HG03439 (cell line): ENCODE data around the gene ZNF521.

Source experiments
- ATAC-seq: cut with Tn5 transposase; IDR thresholded peaks from one replicate; pipeline ENCODE4 v1.9.1; 2021; ENCODE audit warnings: mild to moderate bottlenecking, moderate library complexity; ENCODE audit not compliant: unreplicated experiment

The ZNF521 gene

DNA sequence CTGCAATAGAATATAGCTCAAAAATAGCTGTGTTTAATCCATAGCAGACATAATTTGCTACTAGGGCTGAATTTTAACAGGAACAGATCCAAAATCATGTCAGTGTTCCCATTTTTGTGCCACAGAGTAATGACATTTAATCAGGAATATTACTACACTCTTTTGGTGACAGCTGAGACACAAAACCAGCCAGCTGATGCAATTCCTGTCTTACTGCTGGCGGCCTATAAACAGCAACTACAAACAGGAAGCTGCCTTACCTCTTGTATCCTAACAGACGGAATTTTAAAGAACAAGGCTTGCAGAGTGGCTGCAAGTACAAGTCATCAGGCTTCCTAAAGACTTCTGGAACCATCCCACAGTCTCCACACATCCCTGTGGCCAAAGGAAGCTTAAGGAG lies 218.1 kb downstream of the ZNF521 start:
- ATAC-seq: no peak

DNA sequence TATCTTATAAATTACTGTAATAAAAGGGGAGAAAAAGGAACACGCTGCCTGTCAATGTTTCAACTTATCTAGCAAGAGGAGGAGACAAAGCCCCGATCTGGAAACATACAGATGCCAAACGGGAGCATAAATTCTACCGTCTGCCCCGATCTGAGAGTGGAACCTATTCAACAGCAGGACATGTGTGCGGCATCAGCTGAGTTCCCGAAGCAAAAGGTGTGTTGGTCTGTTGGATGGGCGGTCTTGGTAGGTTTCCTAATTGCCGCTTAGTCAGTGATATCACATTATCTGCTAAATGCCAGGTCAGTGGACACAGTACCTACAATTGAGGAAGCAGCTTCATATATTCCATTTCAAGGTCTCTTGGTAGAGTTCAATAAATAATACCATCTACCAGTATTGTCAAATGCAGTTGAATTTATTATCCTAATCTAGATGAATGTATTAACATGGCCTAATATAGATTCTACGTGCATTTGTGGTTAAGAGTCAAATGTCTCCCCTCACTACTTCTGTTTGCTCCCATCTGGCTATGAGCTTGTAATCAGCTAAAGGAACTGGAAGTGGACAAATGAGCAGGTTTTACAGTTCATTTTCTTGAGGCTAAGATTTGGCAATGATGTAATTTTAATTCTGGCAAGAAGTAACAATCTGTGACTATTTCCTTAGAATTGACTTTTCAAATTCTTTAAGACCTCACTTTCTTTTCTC lies 219.0 kb downstream of the ZNF521 start:
- no peak for ATAC-seq

DNA sequence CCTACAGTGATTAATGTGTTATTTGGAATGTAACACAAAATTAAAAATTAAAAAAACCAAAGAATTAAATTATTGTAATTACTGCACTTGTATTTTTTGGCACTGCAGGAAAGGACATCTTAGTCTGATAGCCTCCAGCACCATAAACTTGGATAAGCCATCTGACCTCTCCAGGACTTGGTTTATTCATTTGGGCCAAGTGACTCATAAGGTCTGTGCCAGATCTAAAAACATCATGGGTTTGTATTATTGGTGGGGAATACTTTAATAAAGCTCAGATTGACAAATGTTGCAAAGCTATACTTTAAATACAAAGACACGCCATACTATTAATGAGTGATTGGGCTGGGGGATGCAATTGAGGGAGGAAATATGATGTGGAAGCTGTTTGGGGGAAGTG lies 225.2 kb downstream of the ZNF521 start:
- no peak for ATAC-seq

DNA sequence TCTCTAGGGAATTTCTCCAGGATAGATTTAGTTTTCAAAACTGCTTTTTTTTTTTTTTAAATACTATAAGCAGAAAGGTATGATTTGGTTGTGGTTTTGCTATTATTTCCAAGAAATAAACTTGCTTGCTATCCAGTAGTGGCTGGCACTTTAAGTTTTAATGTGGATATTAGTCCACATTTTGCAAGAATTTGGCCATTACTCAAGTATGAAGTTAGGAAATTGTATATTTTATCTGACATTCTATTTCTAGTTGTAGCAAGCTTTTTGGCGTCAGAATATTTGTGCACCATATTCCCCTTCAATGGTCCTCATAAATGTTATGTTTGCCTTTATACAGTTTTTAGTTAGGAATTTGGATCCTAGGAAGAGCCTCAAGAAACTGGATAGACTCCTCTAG lies 226.3 kb downstream of the ZNF521 start:
- ATAC-seq: no peak

DNA sequence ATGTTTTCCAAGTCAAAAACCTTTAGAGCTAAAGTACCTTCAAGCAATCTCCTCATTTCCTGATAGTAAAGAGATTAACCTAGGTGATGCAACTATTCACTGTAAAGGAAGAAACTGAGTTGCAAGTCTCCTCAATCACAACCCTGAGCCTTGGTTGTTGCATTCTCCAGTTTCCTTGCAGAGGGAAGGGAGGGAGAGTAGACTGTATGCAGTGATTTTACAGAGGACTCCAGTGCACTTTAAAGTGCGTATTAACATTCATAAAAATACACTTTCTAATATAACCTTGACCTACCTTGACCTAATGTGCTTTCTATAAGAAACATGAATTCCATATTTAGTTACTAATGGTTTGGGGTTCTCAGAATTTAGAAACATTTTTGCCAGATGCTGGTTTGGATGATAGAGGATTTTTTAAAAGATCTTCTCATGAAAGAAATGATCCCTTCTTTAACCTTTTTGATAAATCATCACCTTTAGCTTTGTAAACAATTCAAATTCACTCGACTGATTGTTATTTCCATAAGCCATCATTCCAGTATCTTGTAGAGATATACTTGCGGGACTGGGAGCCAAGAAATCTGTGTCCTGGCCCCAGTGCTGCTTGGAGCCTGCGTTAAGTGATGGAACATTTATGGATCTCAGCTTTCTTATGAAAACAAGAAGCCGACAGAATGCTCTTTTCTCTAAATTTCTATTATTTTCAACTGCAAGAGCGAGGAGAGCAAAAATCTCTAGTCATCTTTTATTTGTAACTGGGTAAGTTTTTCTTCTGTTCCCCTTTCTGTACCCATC lies 228.3 kb downstream of the ZNF521 start:
- ATAC-seq: no peak

DNA sequence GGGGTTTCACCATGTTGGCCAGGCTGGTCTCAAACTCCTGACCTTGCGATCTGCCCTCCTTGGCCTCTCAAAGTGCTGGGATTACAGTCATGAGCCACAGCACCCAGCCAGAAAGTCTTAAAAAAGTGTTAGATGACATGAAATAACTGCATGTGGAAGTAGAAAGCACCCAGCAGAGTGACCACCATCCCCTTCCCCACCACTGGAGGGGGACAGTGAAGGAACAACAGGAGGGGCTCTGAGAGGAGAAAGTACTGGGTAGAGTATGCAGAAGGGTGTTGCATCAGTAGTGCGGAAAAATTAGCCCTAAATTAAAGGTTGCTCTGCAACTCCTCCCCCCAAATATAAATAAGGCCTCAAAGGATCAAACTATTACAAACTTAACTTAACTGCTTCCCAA lies 230.5 kb downstream of the ZNF521 start:
- ATAC-seq: no peak

DNA sequence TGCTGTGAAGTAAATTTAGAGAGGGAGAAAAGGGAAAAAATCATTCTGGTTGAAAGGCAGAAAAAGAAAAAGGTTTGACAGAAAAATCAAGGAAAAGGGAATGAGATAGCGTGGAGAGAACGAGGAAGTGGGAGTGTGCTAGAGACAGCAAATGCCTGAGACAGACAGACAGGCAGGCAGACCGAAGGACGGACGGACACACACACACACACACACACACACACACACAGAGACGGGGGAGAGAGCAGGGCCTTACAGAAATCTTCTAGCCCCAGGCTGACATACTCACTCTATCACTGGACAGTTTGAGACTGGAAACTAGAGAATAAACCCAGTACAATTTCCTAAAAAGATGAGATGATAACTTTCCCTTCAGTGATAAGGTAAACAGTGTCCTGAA lies 238.4 kb downstream of the ZNF521 start:
- no peak for ATAC-seq

DNA sequence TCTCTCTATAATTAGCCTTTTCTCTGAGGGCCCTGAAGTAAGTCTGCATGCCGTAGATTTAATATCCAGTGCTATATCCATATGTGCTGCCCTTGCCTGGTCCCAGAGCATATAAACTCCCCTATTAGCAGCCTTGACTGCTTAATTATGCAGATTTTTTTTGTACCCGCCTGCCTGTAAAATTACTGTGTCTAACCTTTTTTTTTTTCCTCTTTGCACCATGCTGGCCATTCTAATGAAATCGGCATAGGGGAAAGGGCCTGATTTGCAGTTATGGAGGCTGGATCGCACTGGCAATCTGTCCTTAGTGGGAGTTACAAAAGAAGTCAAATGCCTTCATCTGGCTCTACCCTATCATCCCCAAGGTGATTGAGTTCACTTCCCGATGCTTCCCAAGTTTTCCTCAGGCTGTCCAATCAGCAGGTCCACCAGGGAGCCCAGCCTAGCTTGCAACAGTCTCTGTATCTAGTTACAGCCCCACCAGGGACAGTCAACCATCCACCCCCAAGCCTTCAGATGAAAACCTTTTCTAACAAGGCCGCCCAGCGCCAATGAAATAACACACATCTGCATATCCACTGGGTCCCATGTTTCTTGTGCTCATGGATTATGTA lies 239.0 kb downstream of the ZNF521 start:
- ATAC-seq: no peak

DNA sequence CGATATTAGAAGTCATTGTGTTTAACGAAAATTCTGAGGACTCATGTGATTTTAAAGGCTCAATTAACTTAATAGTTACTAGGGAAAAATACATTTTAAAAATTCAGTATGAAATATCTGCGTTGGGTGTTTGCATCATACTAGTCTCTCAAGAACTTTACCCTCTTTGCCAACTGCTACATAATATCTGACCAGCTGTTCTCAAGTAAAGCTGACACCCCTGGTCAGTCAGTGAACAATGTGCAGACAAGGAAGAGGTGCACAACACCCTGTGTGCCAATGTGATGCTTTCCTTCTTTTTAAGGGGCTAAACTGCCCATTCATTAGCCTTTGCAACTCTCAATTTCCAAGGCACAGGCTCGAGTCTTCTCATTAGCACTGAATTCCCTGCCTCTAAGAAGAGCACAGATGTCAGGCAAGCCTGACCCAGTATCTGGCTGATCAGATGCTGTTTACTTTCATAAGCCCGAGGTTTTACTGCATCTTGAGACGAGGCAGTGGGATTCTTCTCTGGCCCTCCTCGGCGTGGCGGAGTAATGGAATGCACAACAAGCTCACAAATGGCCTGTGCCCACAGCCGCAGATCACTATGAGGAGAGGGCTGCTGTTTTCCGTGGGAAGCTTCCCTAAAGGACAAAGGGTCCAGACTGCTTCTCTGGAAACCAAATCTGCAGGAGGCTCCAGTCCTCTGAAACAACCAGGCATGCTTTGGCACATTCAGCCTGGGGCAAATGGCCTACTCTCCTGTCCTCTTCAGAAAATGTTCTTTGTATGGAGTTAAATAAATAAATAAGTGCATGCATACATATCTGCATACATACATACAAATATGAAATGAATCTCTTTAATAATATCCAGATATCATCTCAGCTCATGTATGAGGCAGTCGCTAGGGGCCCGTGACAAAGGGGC lies 240.3 kb downstream of the ZNF521 start:
- ATAC-seq: no peak

DNA sequence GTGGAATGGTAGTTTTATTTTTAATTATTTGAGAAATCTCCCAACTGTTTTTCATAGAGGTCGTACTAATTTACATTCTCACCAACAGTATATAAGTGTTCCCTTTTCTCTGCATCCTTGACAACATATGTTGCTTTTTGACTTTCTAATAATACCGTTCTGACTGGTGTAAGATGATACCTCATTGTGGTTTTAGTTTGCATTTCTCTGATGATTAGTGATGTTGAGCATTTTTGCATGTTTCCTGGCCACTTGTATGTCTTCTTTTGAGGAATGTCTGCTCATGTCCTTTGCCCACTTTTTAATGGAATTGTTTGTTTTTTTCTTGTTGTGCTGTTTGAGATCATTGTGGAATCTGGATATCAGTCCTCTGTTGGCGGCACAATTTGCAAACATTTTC lies 242.5 kb downstream of the ZNF521 start:
- no peak for ATAC-seq

DNA sequence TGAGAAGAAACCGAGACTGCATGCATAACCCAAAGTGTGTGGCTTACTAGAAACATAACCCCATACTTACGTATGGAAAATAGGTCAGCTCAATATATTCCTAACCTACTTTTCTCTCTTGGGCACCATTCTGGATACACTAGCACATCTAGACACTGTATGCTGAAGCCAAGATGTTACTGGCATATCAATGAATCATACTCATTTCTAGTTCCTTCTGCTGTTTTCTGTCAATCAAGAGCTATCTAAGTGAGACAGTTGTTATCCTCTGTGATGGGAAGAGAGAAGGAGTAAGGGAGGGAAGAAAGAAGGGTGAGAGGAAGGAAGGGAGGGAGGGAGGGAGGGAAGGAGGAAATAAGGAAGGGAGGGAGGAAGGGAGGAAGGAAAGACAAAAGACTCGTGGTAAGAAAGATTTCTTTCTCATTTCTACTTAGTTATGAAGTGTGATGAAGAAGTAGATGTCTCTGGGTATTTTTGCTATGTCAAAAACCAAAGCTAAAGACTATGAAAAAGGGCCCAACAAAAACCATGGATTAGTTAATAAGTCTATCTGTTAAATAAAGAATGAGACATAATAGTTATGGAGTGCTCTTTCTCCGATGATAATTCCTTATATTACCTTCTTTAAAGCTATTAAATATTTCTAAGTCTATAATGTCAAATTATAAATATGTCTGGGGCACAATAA lies 248.4 kb downstream of the ZNF521 start:
- ATAC-seq: no peak

DNA sequence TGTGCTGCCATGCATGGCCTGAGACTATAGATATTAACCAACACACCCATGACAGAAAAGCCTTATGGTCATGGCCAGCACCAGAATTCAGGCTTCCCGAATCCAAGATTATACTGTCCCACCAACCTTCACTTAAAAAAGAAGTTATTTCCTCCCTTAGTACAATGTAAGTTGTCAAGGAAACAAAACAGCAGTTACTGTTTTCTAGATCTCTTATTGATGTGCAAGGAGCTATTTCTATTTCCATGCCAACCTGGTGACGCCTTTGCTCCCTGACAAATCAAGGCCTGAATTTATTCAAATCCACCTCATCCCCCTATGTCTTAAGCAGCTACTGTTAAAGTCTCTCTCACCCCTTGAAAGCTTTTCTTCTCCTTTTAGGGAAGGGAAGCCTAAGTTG lies 249.3 kb downstream of the ZNF521 start:
- no peak for ATAC-seq

DNA sequence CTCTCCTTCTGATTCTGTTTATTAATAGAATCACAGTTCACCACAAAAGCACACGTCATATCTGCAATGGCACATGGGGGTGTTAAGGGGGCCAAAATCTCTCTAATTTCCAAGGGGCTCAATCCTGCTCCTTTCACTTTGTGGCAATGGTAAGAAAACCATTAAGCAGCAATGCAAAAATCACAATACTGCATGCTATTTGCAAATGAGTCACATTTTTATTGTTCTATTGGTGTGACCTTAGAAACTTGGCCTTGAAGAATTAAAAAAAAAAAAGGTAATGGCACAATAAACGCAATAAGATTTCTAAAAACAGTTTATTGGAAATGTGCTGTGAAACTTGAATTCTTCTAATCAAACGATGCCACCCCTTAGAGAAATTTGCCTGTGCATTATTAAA lies 251.5 kb downstream of the ZNF521 start:
- no peak for ATAC-seq

DNA sequence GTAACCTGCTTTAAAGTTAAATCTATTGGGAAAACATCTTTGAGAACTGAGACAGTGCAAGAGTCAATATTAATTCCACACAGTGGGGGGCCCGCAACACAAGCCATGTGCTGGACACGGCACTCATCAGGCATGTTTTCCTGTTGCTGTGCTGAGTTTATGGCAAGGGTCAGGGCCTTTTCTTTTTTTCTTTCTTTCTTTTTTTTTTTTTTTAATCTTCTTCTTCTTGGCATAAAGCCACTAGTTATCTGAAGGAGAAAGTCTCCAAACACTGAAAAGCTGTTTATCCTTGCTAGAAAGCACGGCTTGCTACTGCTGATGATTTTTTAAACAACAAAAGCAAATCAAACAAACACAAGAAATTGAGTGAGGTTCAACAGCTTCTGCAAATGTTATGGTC lies 252.1 kb downstream of the ZNF521 start:
- ATAC-seq: no peak

DNA sequence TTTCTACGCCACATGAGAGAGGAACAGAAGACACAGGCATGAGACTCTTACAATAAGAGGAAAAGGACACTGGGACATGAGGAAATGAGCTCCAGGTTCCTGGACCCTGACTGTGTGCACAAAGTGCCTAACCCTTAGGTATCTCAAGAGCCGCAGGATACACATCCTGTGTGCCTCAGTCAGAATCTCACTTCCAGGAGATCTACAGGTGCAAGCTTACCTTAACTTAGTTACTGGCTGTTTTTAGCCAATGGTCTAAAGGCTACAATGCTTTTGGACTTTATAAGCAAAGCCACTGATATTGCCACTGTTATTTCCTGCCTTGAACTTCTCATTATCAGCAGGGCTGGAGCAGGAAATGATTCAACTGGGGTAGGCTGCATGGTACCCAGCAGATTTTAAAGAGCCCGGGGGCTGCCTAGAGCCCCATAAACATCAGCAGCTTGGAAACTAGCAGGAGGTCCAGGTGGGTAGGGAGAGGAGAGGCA lies 254.4 kb downstream of the ZNF521 start:
- ATAC-seq: no peak

DNA sequence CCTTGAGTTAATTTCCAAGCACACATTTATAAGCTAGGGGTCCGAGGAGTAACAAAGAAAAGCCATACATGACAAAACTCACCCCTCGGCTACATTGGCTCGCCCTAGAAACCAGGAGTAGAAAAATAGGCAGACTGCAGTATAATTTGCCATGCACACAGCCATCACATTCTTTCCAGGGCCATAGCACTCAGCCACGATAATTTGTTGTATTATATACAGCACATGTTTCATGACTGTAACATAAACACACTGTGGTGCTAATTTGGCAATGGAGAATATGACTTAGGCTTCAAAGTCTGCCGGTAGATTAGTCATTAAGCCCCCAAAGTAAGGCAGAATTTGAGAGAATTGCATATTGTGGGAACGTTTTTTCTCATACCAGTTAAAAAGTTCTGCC lies 254.9 kb downstream of the ZNF521 start:
- no peak for ATAC-seq

DNA sequence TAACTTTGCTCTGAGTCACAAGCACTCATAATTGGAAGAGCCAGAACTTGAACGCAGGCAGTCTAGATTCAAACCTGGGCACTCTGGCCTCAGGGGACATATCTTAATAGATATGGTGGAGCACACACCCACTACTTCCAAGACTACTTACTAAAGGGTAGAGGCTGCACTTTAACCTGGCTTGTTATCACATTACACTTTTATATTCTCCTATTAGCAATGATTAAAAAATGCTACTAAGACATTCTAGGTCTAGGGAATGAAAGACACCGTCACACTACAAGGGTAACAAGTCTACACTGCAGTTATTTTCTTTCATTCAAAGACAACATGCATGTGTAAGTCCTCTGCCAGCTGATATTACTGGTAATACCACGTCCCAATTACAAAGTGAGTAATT lies 258.8 kb downstream of the ZNF521 start:
- ATAC-seq: no peak

DNA sequence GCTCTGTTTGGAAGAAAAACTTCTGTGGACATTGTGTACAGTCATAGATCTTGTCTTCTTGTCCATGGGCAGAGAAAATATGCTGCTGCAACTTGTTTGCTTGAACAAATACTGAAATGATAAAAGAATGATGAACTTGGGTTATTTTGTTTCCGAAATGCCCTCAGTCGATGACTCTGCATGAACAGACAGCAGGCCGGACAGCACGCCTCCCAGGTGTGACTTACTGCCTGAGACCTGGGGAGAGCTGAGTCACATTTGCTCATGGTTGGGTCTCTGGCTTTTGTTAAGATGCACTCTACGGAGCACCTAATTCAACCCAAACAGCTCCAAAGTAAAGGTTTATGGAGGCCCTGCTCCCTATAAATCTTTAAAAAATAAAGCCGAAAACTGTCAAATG lies 262.5 kb downstream of the ZNF521 start:
- no peak for ATAC-seq

DNA sequence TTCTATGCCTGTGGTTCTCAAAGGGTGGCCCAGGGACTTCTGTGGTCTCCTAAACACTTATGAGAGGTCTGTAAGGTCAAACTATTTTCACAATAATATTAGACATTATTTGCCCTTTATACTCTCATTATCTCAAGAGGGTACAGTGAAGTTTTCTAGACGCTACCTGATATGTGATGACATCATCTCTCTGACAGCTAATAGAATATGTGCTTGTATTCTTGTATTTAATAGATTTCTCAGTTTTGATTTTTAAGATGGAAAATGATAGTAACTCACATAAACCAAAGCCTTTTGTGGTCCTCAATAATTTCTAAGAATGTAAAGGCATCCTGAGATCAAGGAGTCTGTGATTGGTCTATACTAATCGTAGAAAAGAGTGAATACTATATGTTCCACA lies 265.1 kb downstream of the ZNF521 start:
- no peak for ATAC-seq

DNA sequence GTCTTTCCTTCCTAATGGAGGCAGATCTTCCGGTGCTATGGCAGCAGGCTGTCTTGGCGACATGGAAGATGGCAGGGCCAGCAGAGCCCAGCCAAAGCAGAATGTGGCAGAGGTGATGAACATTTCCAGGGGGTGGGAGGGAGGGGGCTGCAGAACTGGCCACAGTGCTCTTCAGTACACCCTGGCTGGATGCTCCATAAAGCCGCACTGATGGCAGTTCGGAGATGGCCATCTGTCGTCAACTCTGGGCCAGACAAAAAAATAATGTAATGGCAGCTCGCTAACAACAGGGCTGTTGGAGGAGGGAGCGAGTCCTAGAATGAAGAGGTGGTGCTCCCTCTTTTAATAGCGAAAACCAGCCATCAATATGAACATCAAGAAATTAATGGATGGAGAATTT lies 271.0 kb downstream of the ZNF521 start:
- no peak for ATAC-seq
